Neural cell (in vitro differentiated cells): ENCODE results near the gene NUP133. TPM values are rescaled to one million over a fixed set of nuclear protein-coding genes. Genes with fewer than 3 reads are reported as not detected.
"Not testable (repeated sequence)": the region's sequence is repeated elsewhere in the genome, so short reads cannot be mapped to it uniquely, and the experiment has no call there.

Experiments
- H2AFZ ChIP-seq: fragments of 200-600, 300-800 bp; sonication (generic), shearing (Covaris generic); 2 replicates; pipeline ENCODE4 v1.6.0; 2014; ENCODE audit warnings: low read depth, mild to moderate bottlenecking, antibody characterized with exemption, low read length, moderate library complexity
- H3F3A ChIP-seq: fragments of 200-600 bp; shearing (Covaris generic); 2 replicates; pipeline ENCODE4 v1.6.1; 2016; ENCODE audit warnings: mild to moderate bottlenecking, moderate library complexity, mixed read lengths, antibody characterized with exemption, low read length; ENCODE audit not compliant: insufficient read depth, poor library complexity, severe bottlenecking
- H3K27ac ChIP-seq: fragments of 200-600, 300-800 bp; sonication (generic), shearing (Covaris generic); 2 replicates; pipeline ENCODE4 v1.5.1; 2014; ENCODE audit warnings: mild to moderate bottlenecking, low read length, moderate library complexity
- H3K27me3 ChIP-seq: fragments of 300-800, 200-600 bp; sonication (generic), shearing (Covaris generic); 2 replicates; pipeline ENCODE4 v1.6.0; 2014; ENCODE audit warnings: mild to moderate bottlenecking, low read depth, low read length, moderate library complexity; ENCODE audit not compliant: insufficient read depth
- H3K36me3 ChIP-seq: fragments of 300-800, 200-600 bp; sonication (generic), shearing (Covaris generic); 2 replicates; pipeline ENCODE4 v1.5.1; 2014; ENCODE audit warnings: mild to moderate bottlenecking, antibody characterized with exemption, low read length, moderate library complexity; ENCODE audit not compliant: insufficient read depth
- H3K4me2 ChIP-seq: fragments of 300-800, 200-600 bp; sonication (generic), shearing (Covaris generic); 2 replicates; pipeline ENCODE4 v1.6.0; 2014; ENCODE audit warnings: mild to moderate bottlenecking, low read length
- H3K4me3 ChIP-seq: fragments of 300-800, 200-600 bp; sonication (generic), shearing (Covaris generic); 2 replicates; pipeline ENCODE4 v1.5.1; 2014; ENCODE audit warnings: mild to moderate bottlenecking, low read length, moderate library complexity
- H3K79me2 ChIP-seq: fragments of 200-600 bp; shearing (Covaris generic); replicated peaks from 2 replicates; pipeline ENCODE4 v1.6.0; 2014; ENCODE audit warnings: mild to moderate bottlenecking, low read length, moderate library complexity; ENCODE audit not compliant: insufficient read depth
- H3K9ac ChIP-seq: fragments of 300-800, 200-600 bp; sonication (generic), shearing (Covaris generic); 2 replicates; pipeline ENCODE4 v1.6.1; 2016; ENCODE audit warnings: mild to moderate bottlenecking, low read length, mixed read lengths
- H3K9me2 ChIP-seq: fragments of 200-600 bp; shearing (Covaris generic); 2 replicates; pipeline ENCODE4 v1.6.1; 2016; ENCODE audit warnings: mild to moderate bottlenecking, low read length, mixed read lengths; ENCODE audit not compliant: insufficient read depth
- H3K9me3 ChIP-seq: fragments of 200-600, 300-800 bp; sonication (generic), shearing (Covaris generic); 2 replicates; pipeline ENCODE4 v1.6.1; 2016; ENCODE audit warnings: mild to moderate bottlenecking, mixed run types, low read length, moderate library complexity, mixed read lengths
- H4K20me1 ChIP-seq: fragments of 200-600 bp; shearing (Covaris generic); 2 replicates; pipeline ENCODE4 v1.6.1; 2016; ENCODE audit warnings: mild to moderate bottlenecking, mixed run types; ENCODE audit not compliant: insufficient read depth
- CTCF ChIP-seq: fragments of 450-650 bp; IDR thresholded peaks from 2 replicates; pipeline ENCODE4 v1.5.1; 2014; ENCODE audit warnings: antibody characterized with exemption, mild to moderate bottlenecking, moderate library complexity; ENCODE audit not compliant: poor library complexity, severe bottlenecking
- EP300 ChIP-seq: fragments of 450-650 bp; conservative IDR thresholded peaks from 2 replicates; pipeline ENCODE4 v1.6.1; 2014; ENCODE audit warnings: antibody characterized with exemption, mild to moderate bottlenecking, moderate library complexity; ENCODE audit not compliant: poor library complexity, severe bottlenecking
- EZH2 ChIP-seq: fragments of 200-600, 300-800 bp; shearing (Covaris generic), sonication (generic); IDR thresholded peaks from 2 replicates; pipeline ENCODE4 v1.6.1; 2014; ENCODE audit warnings: antibody characterized with exemption, low read length, borderline replicate concordance, mild to moderate bottlenecking; ENCODE audit not compliant: insufficient read depth, poor library complexity, severe bottlenecking
- MXI1 ChIP-seq: fragments of 450-650 bp; conservative IDR thresholded peaks from 2 replicates; pipeline ENCODE4 v1.6.1; 2014; ENCODE audit warnings: antibody characterized with exemption, mild to moderate bottlenecking; ENCODE audit not compliant: poor library complexity, severe bottlenecking
- POLR2AphosphoS5 ChIP-seq: IDR thresholded peaks from 2 replicates; pipeline ENCODE4 v1.6.1; 2012
- RAD21 ChIP-seq: fragments of 450-650 bp; conservative IDR thresholded peaks from 2 replicates; pipeline ENCODE4 v1.6.1; 2014; ENCODE audit warnings: antibody characterized with exemption, mild to moderate bottlenecking, moderate library complexity
- REST ChIP-seq: IDR thresholded peaks from 2 replicates; pipeline ENCODE4 v1.6.1; 2012; ENCODE audit warnings: borderline replicate concordance
- SMC3 ChIP-seq: fragments of 450-650 bp; conservative IDR thresholded peaks from 2 replicates; pipeline ENCODE4 v1.6.1; 2014; ENCODE audit warnings: antibody characterized with exemption, mild to moderate bottlenecking, moderate library complexity; ENCODE audit not compliant: poor library complexity
- TAF1 ChIP-seq: IDR thresholded peaks from 2 replicates; pipeline ENCODE4 v1.6.1; 2012; ENCODE audit warnings: low read depth
- polyA plus RNA-seq: library from polyadenylated mRNA; depleted of rRNA; stranded (reverse); fragments of >200 nt; gene quantifications from 2 replicates; pipeline ENCODE4 v1.2.3, GENCODE V29; 2014

NUP133 gene
- polyA plus RNA-seq, 1 donor from 2014 or later = 73.4 TPM

DNA sequence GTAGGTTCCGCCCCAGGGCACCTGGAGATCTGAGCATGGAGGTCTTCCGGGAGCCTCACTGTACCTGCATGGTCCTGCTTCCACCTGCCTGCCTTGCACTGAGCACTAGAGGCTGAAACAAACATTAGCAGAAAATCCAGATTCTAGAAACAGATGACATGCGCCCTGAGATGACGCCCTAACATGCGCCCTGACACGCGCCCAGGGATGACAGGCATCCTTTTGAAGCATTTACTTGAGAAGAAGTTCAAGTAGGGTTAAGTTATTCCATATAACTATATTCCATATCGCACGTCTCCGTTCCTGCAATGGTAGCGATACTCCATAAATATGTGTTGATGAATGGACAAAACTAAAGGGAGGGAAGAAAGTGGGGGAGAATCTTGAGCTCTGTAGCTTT, 87.9 kb downstream of the NUP133 start:
- Histone ChIP-seq H3F3A (no peaks in the 10 kb centered on the region), H3K36me3 (no peaks in the 10 kb centered on the region), H3K9ac (no peak overlapping the region), H3K27ac (no peak overlapping the region), H3K27me3 (no peaks in the 10 kb centered on the region), H3K9me3 (no peaks in the 10 kb centered on the region), H4K20me1 (no peaks in the 10 kb centered on the region), H3K4me3 (no peak overlapping the region), H3K79me2 (no peaks in the 10 kb centered on the region), H2AFZ (no peak overlapping the region), H3K9me2 (no peaks in the 10 kb centered on the region), H3K4me2 (no peak overlapping the region)
- TF ChIP-seq SMC3 (no peak), REST (no peak), EP300 (no peak), RAD21 (no peak), POLR2AphosphoS5 (no peak)

DNA sequence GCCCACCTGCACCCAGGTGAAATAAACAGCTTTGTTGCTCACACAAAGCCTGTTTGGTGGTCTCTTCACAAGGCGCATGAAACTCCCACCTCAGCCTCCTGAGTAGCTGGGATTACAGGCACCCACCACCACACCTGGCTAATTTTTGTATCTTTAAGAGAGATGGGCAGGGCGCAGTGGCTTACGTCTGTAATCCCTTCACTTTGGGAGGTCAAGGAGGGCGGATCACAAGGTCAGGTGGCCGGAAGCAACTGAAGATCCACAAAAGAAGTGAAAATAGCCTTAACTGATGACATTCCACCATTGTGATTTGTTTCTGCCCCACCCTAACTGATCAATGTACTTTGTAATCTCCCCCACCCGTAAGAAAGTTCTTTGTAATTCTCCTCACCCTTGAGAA, 89.6 kb downstream of the NUP133 start:
- not testable (repeated sequence) for H3K79me2 ChIP-seq, H2AFZ ChIP-seq, H3K4me2 ChIP-seq

GRCh38 chr1:229412810-229413209, 95.3 kb downstream of the NUP133 start:
- H3K36me3 ChIP-seq, H3K9me2 ChIP-seq, H3K27me3 ChIP-seq, H4K20me1 ChIP-seq, H3K27ac ChIP-seq, H3K9me3 ChIP-seq, H3K9ac ChIP-seq, H3K4me3 ChIP-seq, H3K4me2 ChIP-seq, H3K79me2 ChIP-seq, H2AFZ ChIP-seq, H3F3A ChIP-seq: not testable (repeated sequence)

More for the DNA sequence above, 89.6 kb downstream of the NUP133 start:
- H3F3A ChIP-seq, H3K36me3 ChIP-seq, H3K4me3 ChIP-seq, H3K9me2 ChIP-seq, H3K27ac ChIP-seq, H3K9ac ChIP-seq, H3K27me3 ChIP-seq, H3K9me3 ChIP-seq, H4K20me1 ChIP-seq: not testable (repeated sequence)

DNA sequence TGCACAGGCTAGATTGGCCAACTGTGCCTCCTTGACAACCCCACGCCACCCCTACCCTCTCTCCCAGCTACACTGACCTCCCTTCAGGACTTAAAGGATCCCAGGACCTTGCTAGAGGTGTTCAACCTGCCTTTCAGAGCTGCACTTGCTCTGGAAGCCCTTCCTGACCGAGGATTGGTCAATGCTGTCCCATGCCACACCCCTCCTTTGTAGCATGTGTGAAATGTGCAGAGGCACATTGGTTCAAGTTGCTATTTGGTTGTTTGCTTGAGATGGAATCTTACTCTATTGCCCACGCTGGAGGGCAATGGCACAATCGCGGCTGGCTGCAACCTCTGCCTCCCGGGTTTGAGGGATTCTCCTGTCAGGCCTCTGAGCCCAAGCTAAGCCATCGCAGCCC, 96.1 kb downstream of the NUP133 start:
- TF ChIP-seq REST = no peak
- TF ChIP-seq EZH2 = no peak
- no peak for TF ChIP-seq MXI1
- TF ChIP-seq POLR2AphosphoS5 = no peak
- TF ChIP-seq CTCF = no peak
- no peak for TF ChIP-seq RAD21
- no peak for TF ChIP-seq EP300
- TF ChIP-seq TAF1 = no peak
- TF ChIP-seq SMC3 = no peak
- H3K36me3 ChIP-seq = no peaks in the 10 kb centered on the region
- no peak overlapping the region for H2AFZ ChIP-seq
- H3K9me2 ChIP-seq = no peaks in the 10 kb centered on the region
- H3K27ac ChIP-seq = no peak overlapping the region
- H4K20me1 ChIP-seq = no peaks in the 10 kb centered on the region
- H3K79me2 ChIP-seq = no peaks in the 10 kb centered on the region
- no peaks in the 10 kb centered on the region for H3F3A ChIP-seq
- no peaks in the 10 kb centered on the region for H3K9me3 ChIP-seq
- H3K9ac ChIP-seq = no peak overlapping the region
- no peak overlapping the region for H3K4me2 ChIP-seq
- peaks cover 8% of the 10 kb centered on the region for H3K27me3 ChIP-seq
- no peak overlapping the region for H3K4me3 ChIP-seq
